ENCODE data around the gene KRTAP5-1.
"Not testable (repeated sequence)": the region's sequence is repeated elsewhere in the genome, so short reads cannot be mapped to it uniquely, and the experiment has no call there.

The KRTAP5-1 gene

GRCh38 chr11:1600626-1601025 is 15.5 kb upstream of the KRTAP5-1 start:
- DNase-seq (ENCODE audit: low spot score): no peak

DNA sequence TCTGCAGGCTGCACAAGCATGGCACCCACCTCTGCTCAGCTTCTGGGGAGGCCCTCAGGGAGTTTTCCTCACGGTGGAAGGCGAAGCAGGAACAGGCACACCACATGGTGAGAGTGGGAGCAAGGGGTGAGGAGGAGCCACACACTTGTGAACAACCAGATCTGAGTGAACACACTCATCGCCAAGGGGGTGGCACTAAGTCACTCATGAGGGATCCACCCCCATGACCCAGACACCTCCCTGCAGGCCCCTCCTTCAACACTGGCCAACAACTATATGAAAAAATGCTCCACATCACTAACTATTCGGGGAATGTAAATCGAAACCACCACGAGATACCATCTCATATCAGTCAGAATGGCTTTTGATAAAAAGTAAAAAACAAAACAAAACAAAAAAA is 13.7 kb upstream of the KRTAP5-1 start:
- DNase-seq (ENCODE audit: low spot score): no peak

GRCh38 chr11:1598406-1598805 is 13.3 kb upstream of the KRTAP5-1 start:
- DNase-seq (ENCODE audit: low spot score): not testable (repeated sequence)

DNA sequence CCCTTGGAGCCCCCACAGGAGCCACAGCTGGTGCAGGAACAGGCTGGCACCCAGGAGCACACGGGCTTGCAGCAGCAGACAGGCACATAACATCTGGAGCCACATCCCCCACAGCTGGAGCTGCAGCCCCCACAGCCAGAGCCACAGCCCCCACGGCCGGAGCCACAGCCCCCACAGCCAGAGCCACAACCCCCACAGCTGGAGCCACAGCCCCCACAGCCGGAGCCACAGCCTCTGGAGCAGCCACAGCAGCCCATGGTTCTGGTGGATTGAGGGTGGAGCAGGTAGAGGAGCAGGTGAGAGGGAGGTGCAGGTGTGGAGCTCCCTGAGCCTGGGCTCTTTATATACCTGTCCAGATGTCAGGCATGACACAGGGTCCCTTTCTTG is 12.9 kb upstream of the KRTAP5-1 start, which contains the start of gene KRTAP5-2:
Gene KRTAP5-2, minus strand, starts transcription at position 301 of the 387 bp plus-strand sequence. Its CDS starts 44 bp downstream, at position 257.
- DNase-seq (ENCODE audit: low spot score): no peak

DNA sequence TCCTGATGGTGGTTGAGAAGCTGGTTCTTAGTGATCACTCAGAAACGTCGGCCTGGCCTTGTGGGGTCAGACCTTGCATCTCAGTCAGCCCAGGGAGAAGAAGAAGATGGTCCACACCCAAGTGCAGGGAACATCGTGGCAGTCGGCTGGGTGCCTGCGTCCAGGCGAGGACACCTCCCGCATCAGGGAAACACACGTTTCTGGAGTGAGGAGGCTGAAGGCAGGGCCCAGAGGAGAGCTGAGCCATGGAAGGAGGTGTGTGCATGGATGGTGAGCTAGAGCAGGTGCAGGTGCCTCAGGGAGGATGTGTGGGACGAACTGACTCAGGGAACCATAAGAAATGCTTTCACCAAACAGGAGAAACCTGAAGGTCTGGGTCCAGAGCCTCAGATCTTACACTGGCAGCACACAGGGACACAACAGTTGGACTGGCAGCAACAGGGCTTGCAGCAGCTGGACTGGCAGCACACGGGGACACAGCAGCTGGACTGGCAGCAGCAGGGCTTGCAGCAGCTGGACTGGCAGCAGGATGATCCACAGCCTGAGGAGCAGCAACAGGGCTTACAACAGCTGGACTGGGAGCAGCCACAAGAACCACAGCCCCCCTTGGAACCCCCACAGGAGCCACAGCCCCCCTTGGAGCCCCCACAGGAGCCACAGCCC is 12.4 kb upstream of the KRTAP5-1 start:
- no peak for DNase-seq (ENCODE audit: low spot score)

- DNase-seq (ENCODE audit: low spot score): not testable (repeated sequence)
These were observed 11.6 kb upstream of the KRTAP5-1 start for GRCh38 chr11:1596576-1597121.

DNA sequence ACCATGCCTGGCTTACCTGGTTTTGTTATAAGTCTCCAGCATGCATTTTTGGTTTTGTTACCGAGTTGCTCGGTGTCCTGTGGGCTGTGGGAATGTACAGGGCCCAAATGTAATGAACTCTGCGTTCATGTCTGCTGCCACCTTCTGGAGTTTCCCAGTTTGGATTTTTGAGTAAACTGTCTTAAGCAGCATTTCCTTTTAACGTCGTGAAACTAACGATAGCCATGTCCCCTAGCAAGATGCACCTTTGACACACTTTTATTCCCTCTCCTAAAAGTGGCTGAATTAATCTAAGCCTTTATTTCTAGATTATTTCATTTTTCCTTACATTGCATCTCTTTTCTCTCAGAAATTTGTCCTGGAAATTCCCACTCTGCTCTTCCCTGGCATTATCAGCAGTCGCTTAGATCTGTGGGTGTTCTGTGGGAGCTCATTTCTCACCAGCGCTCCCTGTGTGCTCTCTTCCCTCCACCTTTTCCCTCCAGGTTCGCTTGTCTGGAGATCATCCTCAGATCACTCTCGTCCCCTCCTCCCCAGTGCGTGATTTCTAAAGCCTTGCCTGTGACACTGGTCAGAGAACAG is 11.0 kb upstream of the KRTAP5-1 start:
- DNase-seq (ENCODE audit: low spot score): not testable (repeated sequence)

DNA sequence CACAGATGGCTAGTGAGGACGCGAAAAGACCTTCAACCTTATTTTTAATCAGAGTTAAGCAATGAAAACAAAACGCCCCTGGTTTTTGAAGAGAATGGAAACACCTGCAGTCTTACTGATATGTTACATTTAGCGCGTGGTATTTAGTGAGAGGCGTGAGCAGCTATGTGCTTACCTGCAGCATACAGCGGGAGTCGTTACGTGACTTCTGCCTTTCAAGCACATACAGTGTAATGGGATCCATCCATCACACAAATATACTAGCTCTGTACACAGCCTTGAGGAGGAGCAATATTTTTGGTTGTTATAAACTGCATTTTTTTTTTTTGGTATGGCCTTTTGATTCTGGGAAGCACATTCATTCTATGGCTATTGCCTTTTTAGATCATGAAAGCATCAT is 7.5 kb upstream of the KRTAP5-1 start:
- no peak for DNase-seq (ENCODE audit: low spot score)

DNA sequence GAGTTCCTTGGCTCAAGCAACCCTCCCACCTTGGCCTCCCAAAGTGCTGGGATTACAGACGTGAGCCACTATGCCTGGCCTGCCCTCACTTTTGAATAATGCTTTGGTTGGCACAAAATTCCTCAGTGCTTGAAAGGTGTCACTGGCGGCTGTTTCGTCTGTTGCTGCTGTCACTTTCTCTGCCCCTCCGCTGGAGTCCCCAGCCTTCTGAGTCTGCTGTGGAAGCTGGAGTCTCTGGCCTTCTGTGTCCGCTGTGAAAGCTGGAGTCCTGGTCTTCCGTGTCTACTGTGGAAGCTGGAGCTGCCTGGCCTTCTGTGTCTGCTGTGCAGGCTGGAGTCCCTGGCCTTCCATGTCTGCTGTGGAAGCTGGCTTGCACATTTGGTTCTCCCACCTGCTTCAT is 4.9 kb upstream of the KRTAP5-1 start:
- DNase-seq (ENCODE audit: low spot score): no peak

DNA sequence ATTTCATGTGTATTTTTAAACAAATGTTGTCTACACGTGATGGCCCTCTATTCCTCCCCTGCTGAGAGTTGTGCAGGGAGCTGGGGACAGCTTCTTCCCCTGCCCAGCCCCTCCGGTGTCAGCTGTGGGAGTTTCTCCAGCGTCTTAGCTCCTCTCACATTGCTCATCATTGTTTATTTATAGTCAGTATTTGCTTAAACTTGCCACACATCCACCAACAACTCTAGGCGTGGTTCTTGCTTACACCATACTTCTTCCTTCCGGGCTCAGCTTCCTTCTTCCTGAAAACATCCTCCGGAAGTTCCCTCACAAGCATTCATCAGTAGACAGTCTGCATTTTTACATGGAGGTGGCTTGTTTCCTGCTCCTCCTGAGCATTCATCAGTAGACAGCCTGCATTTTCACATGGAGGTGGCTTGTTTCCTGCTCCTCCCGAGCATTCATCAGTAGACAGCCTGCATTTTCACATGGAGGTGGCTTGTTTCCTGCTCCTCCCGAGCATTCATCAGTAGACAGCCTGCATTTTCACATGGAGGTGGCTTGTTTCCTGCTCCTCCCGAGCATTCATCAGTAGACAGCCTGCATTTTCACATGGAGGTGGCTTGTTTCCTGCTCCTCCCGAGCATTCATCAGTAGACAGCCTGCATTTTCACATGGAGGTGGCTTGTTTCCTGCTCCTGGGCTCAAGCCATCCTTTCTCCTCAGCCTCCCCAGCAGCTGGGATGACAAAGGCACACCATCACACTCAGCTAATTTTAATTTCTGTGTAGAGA is 4.3 kb upstream of the KRTAP5-1 start:
- not testable (repeated sequence) for DNase-seq (ENCODE audit: low spot score)

DNA sequence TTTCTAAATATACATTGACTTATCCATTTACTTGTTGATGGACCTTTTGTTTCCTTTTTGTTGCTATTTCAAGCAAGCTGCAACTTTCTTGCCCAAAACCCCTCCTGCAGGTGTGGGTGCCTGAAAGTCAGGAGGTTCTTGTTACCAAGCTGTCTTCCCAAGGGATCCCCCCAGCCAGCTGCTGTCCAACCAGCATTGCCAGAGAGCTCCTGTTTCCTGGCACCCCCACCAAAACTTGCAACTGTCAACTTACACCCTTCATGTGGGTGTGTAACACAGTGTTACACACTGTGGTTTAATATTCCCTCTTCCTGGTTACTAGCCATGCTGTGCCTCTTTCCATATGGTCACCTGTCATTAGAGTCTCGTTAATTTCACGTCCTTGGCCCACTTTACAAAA is 1.6 kb upstream of the KRTAP5-1 start:
- DNase-seq (ENCODE audit: low spot score): no peak

GRCh38 chr11:1582909-1583308 is 2.2 kb downstream of the KRTAP5-1 start:
- DNase-seq (ENCODE audit: low spot score): not testable (repeated sequence)

GRCh38 chr11:1581976-1582375 is 3.1 kb downstream of the KRTAP5-1 start:
- no peak for DNase-seq (ENCODE audit: low spot score)

DNA sequence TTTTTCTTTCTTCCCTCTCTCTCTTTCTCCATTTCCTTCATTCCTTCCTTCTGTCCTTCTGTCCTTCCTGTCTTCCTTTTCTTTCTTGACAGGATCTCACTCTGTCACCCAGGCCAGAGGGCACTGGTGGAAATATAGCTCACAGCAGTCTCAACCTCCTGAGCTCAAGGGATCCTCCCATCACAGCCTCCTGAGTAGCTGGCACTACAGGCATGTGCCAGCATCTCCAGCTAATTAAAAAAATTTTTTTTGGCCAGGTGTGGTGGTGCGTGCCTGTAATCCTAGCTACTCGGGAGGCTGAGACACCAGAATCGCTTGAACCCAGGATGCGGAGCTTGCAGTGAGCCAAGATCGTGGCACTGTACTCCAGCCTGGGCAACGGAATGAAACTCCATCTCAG is 8.3 kb downstream of the KRTAP5-1 start:
- no peak for DNase-seq (ENCODE audit: low spot score)

GRCh38 chr11:1575756-1576155 is 9.3 kb downstream of the KRTAP5-1 start:
- DNase-seq (ENCODE audit: low spot score): not testable (repeated sequence)

- no peak for DNase-seq (ENCODE audit: low spot score)
These were observed 10.2 kb downstream of the KRTAP5-1 start for GRCh38 chr11:1574933-1575242.

- DNase-seq (ENCODE audit: low spot score): peak; percentile 91
These were observed 10.7 kb downstream of the KRTAP5-1 start for GRCh38 chr11:1574238-1574932.

GRCh38 chr11:1573903-1574237 is 11.2 kb downstream of the KRTAP5-1 start:
- DNase-seq (ENCODE audit: low spot score): no peak

DNA sequence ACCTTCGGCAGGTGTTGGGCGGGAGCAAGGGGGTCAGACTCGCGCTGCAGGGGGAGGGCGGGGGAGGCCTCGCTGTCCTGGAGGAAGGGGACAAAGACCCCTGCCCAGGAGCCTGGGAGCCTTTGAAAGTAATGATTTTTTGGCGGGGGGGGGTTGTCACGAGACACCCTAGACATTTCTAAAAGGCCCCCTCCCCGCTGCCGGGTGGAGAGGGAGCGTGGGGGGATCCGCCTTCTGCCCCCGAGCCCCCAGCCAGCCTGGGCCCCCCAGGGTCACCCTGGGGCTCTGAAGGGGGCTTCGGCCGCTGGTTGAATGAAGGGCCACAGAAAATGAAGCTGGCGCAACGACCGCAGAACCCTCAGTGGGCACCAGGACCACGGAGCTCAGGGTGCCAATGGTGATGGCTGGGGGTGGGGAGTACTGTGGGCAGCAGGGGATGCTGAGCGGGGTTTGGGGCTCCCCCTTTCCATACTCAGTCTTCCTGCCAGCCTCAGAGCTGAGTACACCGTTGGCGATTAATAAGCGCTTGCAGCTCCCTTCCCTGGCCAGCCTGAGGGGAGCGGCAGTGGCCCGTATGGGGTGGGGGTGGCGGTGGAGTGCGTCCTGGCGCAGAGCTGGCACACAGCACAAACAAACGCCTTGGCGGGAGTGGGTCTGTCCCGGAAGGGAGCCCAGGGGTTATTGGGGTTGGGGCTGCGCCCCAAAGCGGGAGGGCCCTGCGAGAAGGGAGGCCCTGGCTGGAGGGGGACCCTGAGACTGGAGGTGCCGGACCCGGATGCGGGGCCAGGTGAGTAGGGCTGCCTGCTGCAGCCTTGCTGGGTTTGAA is 11.8 kb downstream of the KRTAP5-1 start:
- no peak for DNase-seq (ENCODE audit: low spot score)

- DNase-seq (ENCODE audit: low spot score): peak; percentile 90
These were observed 12.6 kb downstream of the KRTAP5-1 start, which contains the start of gene DUSP8 for GRCh38 chr11:1572197-1573076. DUSP8 (minus strand) TSS chr11:1572271; CDS start chr11:1565826, 6,445 bp downstream.

Data from iPS-NIHi11 (cell line).